T-helper 2 cell treated with Interferon-gamma antibody and Interleukin-4, amounts not matched to agents 5 μg/mL and 100 μg/mL, for 36 hours (primary cell): ENCODE measurements around the gene SPATS2.
A peak's percentile ranks its signal among the peaks of the same experiment; 100 is the strongest.
"Not testable (repeated sequence)": the region's sequence is repeated elsewhere in the genome, so short reads cannot be mapped to it uniquely, and the experiment has no call there.

ENCODE experiments used
- DNase-seq: peaks from one replicate; pipeline ENCODE4 v3.0.0; 2021; ENCODE audit warnings: low spot score
- H3K27ac Mint-ChIP-seq: one replicate; pipeline ENCODE4 v1.8.0; 2021; ENCODE audit warnings: mild to moderate bottlenecking, mixed read lengths
- H3K27me3 Mint-ChIP-seq: one replicate; pipeline ENCODE4 v1.8.0; 2021; ENCODE audit warnings: low read depth, mixed read lengths
- H3K36me3 Mint-ChIP-seq: one replicate; pipeline ENCODE4 v1.8.0; 2021; ENCODE audit warnings: low read depth, mixed read lengths
- H3K4me1 Mint-ChIP-seq: one replicate; pipeline ENCODE4 v1.8.0; 2021; ENCODE audit warnings: low read depth, mixed read lengths
- H3K4me3 Mint-ChIP-seq: one replicate; pipeline ENCODE4 v1.8.0; 2022; ENCODE audit warnings: mild to moderate bottlenecking, moderate library complexity, mixed read lengths
- H3K9me3 Mint-ChIP-seq: one replicate; pipeline ENCODE4 v1.8.0; 2021; ENCODE audit warnings: mixed read lengths

Gene SPATS2

GRCh38 chr12:49502590-49502989 is 135.3 kb downstream of the SPATS2 start:
- DNase-seq: no peak
- no peaks in the 10 kb centered on the region for H3K9me3 Mint-ChIP-seq
- no peak overlapping the region for H3K4me3 Mint-ChIP-seq
- peaks cover 19% of the 10 kb centered on the region for H3K36me3 Mint-ChIP-seq
- no peak overlapping the region for H3K27ac Mint-ChIP-seq
- H3K4me1 Mint-ChIP-seq: peaks cover 5% of the 10 kb centered on the region
- H3K27me3 Mint-ChIP-seq: no peaks in the 10 kb centered on the region

DNA sequence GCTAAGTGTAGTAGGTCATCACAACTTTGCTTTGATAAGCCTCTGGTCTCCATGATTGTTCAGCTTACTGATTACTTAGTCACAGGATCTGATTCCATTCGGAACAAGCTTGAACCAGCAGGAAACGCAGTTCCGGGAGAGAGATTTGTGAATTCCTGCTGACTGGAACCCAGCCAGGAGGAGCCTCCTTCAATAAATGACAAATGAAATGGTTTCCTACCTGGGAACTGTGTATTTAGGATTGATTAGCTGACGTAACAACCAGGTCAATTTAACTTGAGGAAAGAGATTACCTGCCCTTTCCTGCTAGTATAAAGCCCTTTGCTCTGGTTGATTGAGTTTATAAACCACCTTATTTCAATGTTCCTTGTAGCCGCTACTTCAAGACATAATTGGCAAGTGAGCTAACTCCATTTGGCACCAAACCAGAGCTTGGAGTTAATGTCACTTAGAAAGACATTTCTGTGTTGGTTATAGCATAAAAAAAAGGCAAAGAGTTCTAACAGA is 136.5 kb downstream of the SPATS2 start:
- Mint-ChIP-seq H3K36me3 (peaks cover 19% of the 10 kb centered on the region), H3K27ac (no peak overlapping the region), H3K4me1 (peaks cover 5% of the 10 kb centered on the region), H3K4me3 (no peak overlapping the region), H3K9me3 (no peaks in the 10 kb centered on the region), H3K27me3 (no peaks in the 10 kb centered on the region)
- DNase-seq: no peak

DNA sequence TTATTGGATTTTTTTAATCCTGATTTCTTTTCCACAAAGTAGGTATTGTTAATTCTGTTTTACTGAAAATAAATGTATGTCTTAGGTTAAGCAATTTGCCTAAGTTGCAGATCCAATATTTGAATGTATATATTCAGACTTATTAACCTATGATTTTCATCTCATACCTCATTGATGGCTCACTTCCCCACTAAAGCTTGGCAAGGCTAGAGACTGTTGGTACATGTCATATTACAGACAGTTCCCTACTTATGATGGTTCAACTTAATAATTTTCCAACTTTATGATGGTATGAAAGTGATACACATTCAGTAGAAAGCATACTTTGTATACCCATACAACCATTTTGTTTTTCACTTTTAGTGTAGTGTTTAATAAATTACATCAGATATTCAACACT is 138.4 kb downstream of the SPATS2 start:
- Mint-ChIP-seq H3K27me3 (no peaks in the 10 kb centered on the region), H3K27ac (no peak overlapping the region), H3K4me1 (peaks cover 5% of the 10 kb centered on the region), H3K36me3 (peaks cover 10% of the 10 kb centered on the region), H3K9me3 (no peaks in the 10 kb centered on the region), H3K4me3 (no peak overlapping the region)
- no peak for DNase-seq

- no peak for DNase-seq
- peaks cover 6% of the 10 kb centered on the region for H3K36me3 Mint-ChIP-seq
- H3K4me1 Mint-ChIP-seq: peaks cover 2% of the 10 kb centered on the region
- H3K4me3 Mint-ChIP-seq: no peak overlapping the region
- no peaks in the 10 kb centered on the region for H3K9me3 Mint-ChIP-seq
- H3K27me3 Mint-ChIP-seq: no peaks in the 10 kb centered on the region
- no peak overlapping the region for H3K27ac Mint-ChIP-seq
Observed at GRCh38 chr12:49507139-49507538, 139.9 kb downstream of the SPATS2 start.

DNA sequence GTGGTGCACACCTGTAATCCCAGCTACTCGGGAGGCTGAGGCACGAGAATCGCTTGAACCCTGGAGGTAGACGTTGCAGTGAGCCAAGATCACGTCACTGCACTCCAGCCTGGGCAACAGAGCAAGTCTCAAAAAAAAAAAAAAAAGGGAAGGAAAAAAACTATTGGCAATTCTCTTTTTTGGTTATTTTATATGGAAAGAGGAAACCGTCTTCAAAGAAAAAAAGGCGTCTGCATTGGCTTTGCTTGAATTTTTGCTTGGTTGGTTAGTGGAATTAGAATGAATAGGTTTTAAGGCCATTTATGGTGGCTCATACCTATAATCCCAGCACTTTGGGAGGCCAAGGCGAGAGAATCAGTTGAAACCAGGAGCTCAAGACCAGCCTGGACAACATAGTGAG is 142.4 kb downstream of the SPATS2 start:
- H3K4me1 Mint-ChIP-seq, H3K4me3 Mint-ChIP-seq, H3K9me3 Mint-ChIP-seq, H3K36me3 Mint-ChIP-seq, DNase-seq, H3K27me3 Mint-ChIP-seq, H3K27ac Mint-ChIP-seq: not testable (repeated sequence)

- Mint-ChIP-seq H3K36me3 (peaks cover 4% of the 10 kb centered on the region), H3K4me3 (no peak overlapping the region), H3K9me3 (no peaks in the 10 kb centered on the region), H3K27ac (no peak overlapping the region), H3K27me3 (no peaks in the 10 kb centered on the region), H3K4me1 (peaks cover 2% of the 10 kb centered on the region)
- no peak for DNase-seq
Observed at GRCh38 chr12:49511410-49511809, 144.1 kb downstream of the SPATS2 start.

DNA sequence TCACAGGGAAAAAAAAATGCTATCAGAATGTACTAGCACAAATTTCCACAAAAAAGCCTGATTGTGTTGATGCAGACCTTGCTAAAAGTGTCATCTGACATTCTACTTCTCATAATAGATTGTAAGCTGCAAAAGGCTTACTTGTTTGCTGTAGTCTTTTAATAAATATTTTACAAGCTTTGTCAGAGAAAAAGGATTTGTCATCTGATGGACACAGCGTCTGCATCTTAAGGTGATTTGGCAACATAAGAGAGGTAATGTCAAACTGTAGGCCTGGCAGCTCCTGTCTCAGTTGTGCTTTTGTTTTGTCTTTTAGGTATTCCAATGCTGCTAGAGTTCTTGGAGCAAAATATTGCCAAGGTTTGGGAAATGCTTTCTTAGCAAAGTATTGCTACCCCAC is 145.3 kb downstream of the SPATS2 start:
- Mint-ChIP-seq H3K4me1 (peaks cover 2% of the 10 kb centered on the region), H3K36me3 (peaks cover 4% of the 10 kb centered on the region), H3K27ac (no peak overlapping the region), H3K9me3 (no peaks in the 10 kb centered on the region), H3K4me3 (no peak overlapping the region), H3K27me3 (no peaks in the 10 kb centered on the region)
- no peak for DNase-seq

DNA sequence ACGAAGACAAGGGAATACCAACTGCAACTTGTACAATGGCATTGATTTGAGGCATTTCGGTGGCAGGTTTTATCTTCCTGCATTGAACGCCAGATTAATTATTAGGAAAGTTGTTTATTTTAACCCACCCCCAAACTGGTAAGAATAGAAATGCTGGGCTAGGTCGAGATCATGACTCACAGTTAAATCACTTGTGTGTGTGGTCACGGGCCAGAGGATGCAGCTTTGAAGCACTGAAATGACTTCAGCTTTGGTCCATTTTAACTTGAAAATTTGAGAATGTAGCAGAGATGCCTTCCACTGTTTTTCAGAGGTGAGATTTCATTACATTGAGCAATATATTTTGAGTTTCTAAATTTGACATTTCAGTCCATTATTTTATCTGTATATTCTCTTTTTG is 148.0 kb downstream of the SPATS2 start:
- Mint-ChIP-seq H3K9me3 (no peaks in the 10 kb centered on the region), H3K27me3 (no peaks in the 10 kb centered on the region)

DNA sequence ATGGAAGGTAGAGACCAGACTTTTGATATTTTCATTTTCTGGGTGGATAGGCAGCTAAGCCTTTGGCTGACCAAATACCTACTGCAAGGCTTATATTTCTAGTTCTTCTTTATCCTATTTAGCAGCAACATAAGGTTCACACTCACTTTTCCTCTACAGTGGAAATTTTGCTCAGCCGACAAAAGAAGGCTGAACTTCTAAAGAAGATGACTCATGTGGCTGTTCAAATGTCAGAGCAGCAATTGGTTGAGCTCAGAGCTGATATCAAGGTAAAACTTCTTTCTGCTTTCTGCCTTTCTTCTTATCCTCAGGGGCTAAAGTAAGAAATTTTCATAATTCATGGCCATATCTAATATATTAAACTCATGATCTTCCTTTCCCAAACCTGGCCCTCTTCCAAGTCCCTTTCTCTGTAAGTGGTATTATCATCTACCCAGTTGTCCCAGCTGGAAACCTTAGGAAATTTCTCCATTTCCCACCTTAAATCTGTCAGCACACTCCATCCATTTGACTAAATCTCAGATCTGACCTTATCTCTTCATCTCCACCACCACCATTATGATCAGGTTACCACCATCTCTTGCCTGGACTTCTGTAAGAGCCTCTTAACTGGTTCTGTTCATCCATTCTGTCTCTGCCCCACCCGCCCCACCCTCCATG is 151.8 kb downstream of the SPATS2 start:
- no peak for DNase-seq
- H3K27me3 Mint-ChIP-seq: no peaks in the 10 kb centered on the region
- no peaks in the 10 kb centered on the region for H3K9me3 Mint-ChIP-seq
- peaks cover 5% of the 10 kb centered on the region for H3K4me1 Mint-ChIP-seq
- no peak overlapping the region for H3K4me3 Mint-ChIP-seq
- H3K27ac Mint-ChIP-seq: no peak overlapping the region
- H3K36me3 Mint-ChIP-seq: peaks cover 11% of the 10 kb centered on the region

More for the DNA sequence above, 148.0 kb downstream of the SPATS2 start:
- H3K4me3 Mint-ChIP-seq: no peak overlapping the region
- no peak for DNase-seq
- H3K27ac Mint-ChIP-seq: no peak overlapping the region
- peaks cover 9% of the 10 kb centered on the region for H3K36me3 Mint-ChIP-seq
- peaks cover 7% of the 10 kb centered on the region for H3K4me1 Mint-ChIP-seq

GRCh38 chr12:49519574-49519936 is 152.3 kb downstream of the SPATS2 start:
- no peaks in the 10 kb centered on the region for H3K9me3 Mint-ChIP-seq
- H3K27me3 Mint-ChIP-seq: no peaks in the 10 kb centered on the region
- peaks cover 5% of the 10 kb centered on the region for H3K4me1 Mint-ChIP-seq
- H3K36me3 Mint-ChIP-seq: peaks cover 11% of the 10 kb centered on the region
- DNase-seq: no peak
- H3K27ac Mint-ChIP-seq: peak overlapping the region; percentile 49
- H3K4me3 Mint-ChIP-seq: no peak overlapping the region

DNA sequence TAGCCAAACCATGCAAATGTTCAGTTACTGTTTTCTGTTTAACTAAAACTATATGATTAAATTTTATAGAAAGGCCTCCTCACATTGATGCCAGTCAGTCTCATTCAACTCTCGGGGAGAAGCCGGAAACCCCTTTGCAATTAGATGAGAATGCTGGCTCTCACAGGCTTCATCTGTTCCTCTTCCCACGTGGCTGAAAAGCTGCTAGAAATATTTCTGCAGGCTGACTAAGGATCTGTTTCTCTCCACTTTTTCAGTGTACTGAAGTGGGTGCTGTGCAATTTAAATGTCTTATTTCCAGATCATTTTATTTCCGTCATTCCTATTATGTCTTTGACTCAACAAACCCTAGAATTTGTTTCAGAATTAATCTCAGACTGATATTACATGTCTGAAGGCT is 154.1 kb downstream of the SPATS2 start:
- peaks cover 5% of the 10 kb centered on the region for H3K4me1 Mint-ChIP-seq
- no peak overlapping the region for H3K27ac Mint-ChIP-seq
- H3K4me3 Mint-ChIP-seq: no peak overlapping the region
- no peak for DNase-seq
- H3K36me3 Mint-ChIP-seq: peaks cover 14% of the 10 kb centered on the region
- no peaks in the 10 kb centered on the region for H3K27me3 Mint-ChIP-seq
- H3K9me3 Mint-ChIP-seq: no peaks in the 10 kb centered on the region

GRCh38 chr12:49524660-49525324 is 157.5 kb downstream of the SPATS2 start:
- Mint-ChIP-seq H3K27me3 (no peaks in the 10 kb centered on the region), H3K4me3 (no peak overlapping the region), H3K9me3 (no peaks in the 10 kb centered on the region), H3K4me1 (no peaks in the 10 kb centered on the region), H3K27ac (no peak overlapping the region), H3K36me3 (peaks cover 10% of the 10 kb centered on the region)
- DNase-seq: no peak

DNA sequence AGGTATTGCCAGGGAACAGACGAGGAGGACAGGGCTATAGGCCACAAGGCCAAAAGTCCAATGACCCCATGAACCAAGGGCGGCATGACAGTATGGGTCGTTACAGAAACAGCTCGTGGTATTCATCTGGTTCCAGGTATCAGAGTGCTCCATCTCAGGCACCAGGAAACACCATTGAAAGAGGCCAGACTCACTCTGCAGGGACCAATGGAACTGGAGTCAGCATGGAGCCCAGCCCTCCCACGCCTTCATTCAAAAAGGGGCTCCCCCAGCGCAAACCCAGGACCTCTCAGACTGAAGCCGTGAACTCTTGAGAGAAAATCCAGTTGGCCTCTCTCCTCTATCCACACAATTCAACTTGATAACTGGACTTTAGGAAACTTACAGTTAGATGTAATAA is 158.7 kb downstream of the SPATS2 start:
- Mint-ChIP-seq H3K9me3 (no peaks in the 10 kb centered on the region), H3K27ac (no peak overlapping the region), H3K36me3 (peaks cover 9% of the 10 kb centered on the region), H3K4me3 (no peak overlapping the region), H3K27me3 (no peaks in the 10 kb centered on the region), H3K4me1 (no peaks in the 10 kb centered on the region)
- DNase-seq: no peak

GRCh38 chr12:49527361-49528130 is 160.3 kb downstream of the SPATS2 start:
- H3K4me1 Mint-ChIP-seq: no peaks in the 10 kb centered on the region
- no peak for DNase-seq
- no peak overlapping the region for H3K4me3 Mint-ChIP-seq
- no peaks in the 10 kb centered on the region for H3K27me3 Mint-ChIP-seq
- H3K36me3 Mint-ChIP-seq: peaks cover 9% of the 10 kb centered on the region
- H3K27ac Mint-ChIP-seq: no peak overlapping the region
- no peaks in the 10 kb centered on the region for H3K9me3 Mint-ChIP-seq
